Heart left ventricle (tissue), 13 donors: ENCODE results near the gene FETUB.

Source experiments
- CTCF ChIP-seq, 12 donors: fragments of 200-600 bp; sonication (generic) in 4 of 12; IDR thresholded peaks; one replicate each; pipeline versions ENCODE4 v1.5.0 to v1.8.0; 2018 to 2022; ENCODE audit warnings: antibody characterized with exemption in 12 of 12, mild to moderate bottlenecking in 5 of 12
- POLR2A ChIP-seq, 2 donors: fragments of 450-650 bp; IDR thresholded peaks; one replicate each; pipeline ENCODE4 v1.6.1; 2017; ENCODE audit warnings: antibody characterized with exemption in 2 of 2, mild to moderate bottlenecking in 2 of 2, moderate library complexity in 2 of 2
- donor health status: ischemic (EF 13 %, LVEDD 7.1; RV severe dilation, severe dysfunction).
- donor health status: DM: no; HTN: yes; CAD: no.
- donor health status: DM: no; HTN: no; CAD: no.
- donor health status: ischemic (EF 25% LVEDD 6.9; RV normal size, moderate dysfunction).
- donor health status: ischemic (EF 25% LVEDD 5.7; RV mildly dilated, moderate dysfunction).
- donor health status: ischemic (EF 35%, LVEDD 5.7; RV mildly dilated, moderate dysfunction).
- donor health status: nonischemic (EF 11% LVEDD 7.7; RV severe dilation, severe dysfunction).
- donor health status: DM: yes; HTN: yes; CAD: no.
- donor health status: PGD.
- donor health status: ischemic (EF 29% LVEDD 5.4; RV normal size, mild dysfunction).
- donor health status: nonischemic (EF 23%, LVEDD 6.1; RV moderate dilation, normal function).

DNA sequence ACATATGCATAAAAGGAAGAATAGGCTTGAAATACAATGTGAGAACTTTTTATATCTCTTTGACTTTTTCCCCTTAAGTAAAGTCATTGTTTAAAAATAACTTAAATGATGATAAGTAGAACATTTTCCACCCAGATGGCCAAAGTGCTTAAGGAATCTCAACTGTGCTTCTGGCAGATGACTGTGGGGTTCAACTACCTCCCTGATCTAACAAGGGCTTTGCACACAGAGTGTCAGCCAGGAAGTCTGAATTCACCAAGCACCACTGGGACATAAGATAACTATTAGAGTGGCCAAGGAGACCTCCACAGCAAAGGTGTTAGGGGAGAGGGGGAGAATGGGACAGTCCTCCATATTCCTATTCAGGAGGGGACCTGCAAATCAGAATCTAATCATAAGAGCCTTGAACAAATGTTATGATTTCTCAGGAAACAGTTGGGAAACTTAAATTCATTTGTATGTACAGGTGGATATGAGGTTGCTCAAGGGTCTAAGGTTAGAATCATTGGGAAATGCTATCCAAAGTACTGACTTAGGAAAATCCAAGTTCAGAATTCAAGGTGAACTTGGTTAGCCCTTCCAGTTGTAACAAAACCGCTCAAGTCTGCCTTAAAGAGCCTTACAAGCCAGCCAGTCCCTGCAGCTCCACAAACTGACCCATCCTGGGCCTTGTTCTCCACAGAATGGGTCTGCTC lies at the start of gene FETUB:
- no peak for TF ChIP-seq CTCF (IDR thresholded peaks at IDR 0.05)
- TF ChIP-seq POLR2A (IDR thresholded peaks at IDR 0.05): no peak
